ENCODE measurements around the gene CLEC2A.
"Not testable (repeated sequence)": the region's sequence is repeated elsewhere in the genome, so short reads cannot be mapped to it uniquely, and the experiment has no call there.

CLEC2A gene, protein sequence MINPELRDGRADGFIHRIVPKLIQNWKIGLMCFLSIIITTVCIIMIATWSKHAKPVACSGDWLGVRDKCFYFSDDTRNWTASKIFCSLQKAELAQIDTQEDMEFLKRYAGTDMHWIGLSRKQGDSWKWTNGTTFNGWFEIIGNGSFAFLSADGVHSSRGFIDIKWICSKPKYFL

DNA sequence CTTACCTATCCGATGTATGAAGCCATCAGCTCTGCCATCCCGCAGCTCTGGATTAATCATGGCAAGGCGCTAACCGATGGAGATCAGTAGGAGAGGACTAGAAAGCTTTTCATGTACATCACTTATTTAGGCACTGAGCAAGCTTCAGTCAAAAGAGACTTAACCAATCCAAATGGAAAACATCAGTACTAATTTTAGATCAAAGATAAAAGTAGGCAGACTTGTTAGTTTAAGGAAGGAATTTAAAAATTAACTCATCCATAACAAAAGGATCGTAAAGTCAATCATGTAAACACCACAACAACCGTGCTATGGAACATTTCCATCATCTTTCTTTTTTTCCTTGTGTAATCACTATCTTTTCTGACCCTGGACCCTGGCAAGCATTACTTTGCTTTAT lies at the start of gene CLEC2A:
Gene CLEC2A (minus strand): TSS at position 101 of the 400 bp plus-strand sequence. CDS start 41 bp downstream, at position 60.
- no peak for DNase-seq

- no peak for DNase-seq
These were observed 48.0 kb upstream of the CLEC2A start for GRCh38 chr12:9980126-9980525.

GRCh38 chr12:9977916-9978315 lies 45.7 kb upstream of the CLEC2A start:
- no peak for DNase-seq

GRCh38 chr12:9976626-9977025 lies 44.5 kb upstream of the CLEC2A start:
- not testable (repeated sequence) for DNase-seq

- no peak for DNase-seq
These were observed 43.4 kb upstream of the CLEC2A start for GRCh38 chr12:9975614-9976013.

DNA sequence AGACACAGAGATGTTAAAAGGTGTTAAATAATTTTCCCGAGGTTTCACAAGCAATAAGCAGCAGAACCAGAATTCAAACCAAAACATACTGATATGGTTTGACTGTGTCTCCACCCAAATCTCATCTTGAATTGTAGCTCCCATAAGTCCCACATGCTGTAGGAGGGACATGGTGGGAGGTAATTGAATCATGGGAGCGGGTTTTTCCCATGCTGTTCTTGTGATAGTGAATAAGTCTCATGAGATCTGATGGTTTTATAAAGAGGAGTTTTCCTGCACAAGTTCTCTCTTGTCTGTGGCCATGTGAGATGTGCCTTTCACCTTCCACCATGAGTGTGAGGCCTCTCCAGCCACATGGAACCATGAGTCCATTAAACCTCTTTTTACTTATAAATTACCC lies 42.6 kb upstream of the CLEC2A start:
- DNase-seq: not testable (repeated sequence)

GRCh38 chr12:9973949-9974348 lies 41.8 kb upstream of the CLEC2A start:
- no peak for DNase-seq

- no peak for DNase-seq
These were observed 39.0 kb upstream of the CLEC2A start, which contains the start of gene CLEC12A for GRCh38 chr12:9971181-9971580. Gene CLEC12A (plus strand): TSS chr12:9971409. CDS start chr12:9971597, 188 bp downstream.

DNA sequence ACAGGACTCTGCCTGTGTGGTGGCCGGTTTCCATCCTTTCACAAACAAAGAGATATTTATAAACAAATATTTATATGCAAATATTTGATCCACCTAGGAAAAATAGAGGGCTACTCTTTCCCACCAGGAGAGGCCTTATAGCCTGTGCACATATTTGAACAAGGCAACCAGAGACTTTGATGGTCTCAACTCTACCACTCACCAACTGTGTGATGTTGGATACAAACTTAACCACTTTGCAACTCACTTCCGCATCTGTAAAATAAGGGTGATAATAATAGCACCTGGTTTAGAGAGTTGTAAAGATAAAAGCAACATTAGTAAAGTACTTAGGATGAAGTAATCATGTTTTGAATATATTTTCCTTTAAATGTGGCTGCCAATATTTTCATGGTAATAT lies 37.5 kb upstream of the CLEC2A start:
- DNase-seq: peak; percentile 99

GRCh38 chr12:9961901-9962300 lies 29.7 kb upstream of the CLEC2A start:
- no peak for DNase-seq

DNA sequence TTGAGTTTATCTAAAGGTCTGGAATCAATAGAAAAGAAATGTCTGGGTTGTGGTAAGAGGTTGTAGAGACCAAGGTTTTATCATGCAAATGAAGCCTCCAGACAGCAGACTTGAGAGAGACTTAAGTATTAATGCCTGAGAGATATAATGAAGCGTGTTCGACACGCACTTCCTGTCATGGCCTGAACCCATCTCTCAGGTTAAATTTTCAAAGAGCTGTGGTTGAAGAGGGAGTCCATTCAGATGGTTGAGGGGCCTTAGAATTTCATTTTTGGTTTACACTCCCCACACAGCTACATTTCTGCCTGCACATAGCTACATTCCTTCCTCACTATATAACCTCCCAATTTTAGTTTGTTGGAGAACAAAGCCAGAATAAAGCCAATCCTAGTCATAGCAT lies 28.9 kb upstream of the CLEC2A start:
- DNase-seq: no peak

DNA sequence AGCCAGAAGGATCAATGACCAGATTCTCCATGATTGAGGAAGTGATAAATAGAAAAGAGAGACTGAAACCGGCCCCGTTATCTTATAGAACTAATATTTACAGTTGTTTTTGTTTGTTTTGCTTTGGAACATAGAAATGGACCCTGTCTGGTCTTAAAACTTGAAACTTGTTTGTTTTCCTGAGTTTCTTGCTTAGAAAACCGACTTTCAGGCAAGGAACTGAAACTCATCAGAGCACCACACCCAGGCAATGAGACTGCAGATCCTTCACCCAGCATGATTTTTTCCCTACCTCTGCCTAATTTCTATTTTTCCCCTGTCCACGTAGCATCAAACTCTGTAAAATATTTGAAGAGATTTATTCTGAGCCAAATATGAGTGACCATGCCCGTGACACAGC lies 28.4 kb upstream of the CLEC2A start:
- DNase-seq: peak; percentile 27

DNA sequence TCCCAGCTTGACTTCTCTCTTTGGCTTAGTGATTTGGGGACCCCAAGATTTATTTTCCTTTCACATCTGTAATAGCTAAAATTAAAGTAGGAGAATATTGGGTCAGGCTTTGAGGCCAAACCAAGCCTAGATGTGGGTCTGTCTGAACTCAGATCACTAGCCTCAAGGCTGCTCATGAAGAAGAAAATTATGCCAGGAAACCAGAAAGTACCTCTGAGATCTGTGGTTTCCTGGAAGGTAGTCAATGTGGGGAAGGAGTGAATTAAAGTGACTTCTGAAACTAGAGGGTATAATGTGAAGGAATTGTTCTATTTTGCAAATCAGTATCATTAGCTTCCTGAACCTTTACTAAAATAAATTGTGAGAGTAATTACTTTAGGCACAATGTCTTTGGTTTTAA lies 25.7 kb upstream of the CLEC2A start:
- no peak for DNase-seq

DNA sequence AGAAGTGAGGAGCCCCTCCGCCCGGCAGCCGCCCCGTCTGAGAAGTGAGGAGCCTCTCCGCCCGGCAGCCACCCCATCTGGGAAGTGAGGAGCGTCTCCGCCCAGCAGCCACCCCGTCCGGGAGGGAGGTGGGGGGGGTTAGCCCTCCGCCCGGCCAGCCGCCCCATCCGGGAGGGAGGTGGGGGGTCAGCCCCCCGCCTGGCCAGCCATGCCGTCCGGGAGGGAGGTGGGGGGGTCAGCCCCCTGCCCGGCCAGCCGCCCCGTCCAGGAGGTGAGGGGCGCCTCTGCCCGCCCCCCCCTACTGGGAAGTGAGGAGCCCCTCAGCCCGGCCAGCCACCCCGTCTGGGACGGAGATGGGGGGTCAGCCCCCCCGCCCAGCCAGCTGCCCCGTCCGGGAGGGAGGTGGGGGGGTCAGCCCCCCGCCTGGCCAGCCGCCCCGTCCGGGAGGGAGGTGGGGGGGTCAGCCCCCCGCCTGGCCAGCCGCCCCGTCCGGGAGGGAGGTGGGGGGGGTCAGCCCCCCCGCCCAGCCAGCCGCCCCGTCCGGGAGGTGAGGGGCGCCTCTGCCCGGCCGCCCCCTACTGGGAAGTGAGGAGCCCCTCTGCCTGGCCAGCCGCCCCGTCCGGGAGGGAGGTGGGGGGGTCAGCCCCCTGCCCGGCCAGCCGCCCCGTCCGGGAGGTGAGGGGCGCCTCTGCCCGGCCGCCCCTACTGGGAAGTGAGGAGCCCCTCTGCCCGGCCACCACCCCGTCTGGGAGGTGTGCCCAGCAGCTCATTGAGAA lies 21.0 kb upstream of the CLEC2A start:
- DNase-seq: not testable (repeated sequence)

DNA sequence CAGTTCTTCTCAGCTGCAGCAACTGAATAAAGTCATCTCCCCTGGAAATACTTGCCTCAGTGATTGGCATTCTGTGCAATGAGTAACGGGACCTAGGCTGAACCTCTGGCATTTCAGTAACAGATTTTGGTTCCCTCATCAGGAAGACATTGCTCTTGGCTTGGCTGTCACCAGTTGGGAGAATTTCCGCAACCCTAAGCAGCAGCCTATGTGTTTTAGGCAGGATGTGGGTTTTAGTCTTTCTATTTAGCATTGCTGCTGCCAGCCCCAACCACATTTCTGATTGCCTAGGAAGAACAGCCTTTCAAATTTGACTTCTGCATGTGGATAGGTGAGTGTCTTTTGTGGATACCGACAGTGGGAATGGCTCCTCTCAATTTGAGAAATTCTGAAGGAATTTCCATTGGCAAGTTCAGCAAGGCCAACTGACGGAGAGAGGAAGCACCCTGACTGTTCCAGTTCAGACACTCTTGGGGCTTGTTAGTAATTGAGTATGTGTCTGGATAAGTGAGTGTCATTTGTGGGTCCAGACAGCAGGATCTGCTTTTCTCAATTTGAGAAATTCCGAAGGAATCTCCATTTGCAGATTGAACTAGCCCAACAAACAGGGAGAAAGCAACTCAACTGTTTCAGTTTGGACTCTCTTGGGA lies 19.0 kb upstream of the CLEC2A start:
- no peak for DNase-seq

GRCh38 chr12:9948606-9949296 lies 16.6 kb upstream of the CLEC2A start:
- DNase-seq: no peak

DNA sequence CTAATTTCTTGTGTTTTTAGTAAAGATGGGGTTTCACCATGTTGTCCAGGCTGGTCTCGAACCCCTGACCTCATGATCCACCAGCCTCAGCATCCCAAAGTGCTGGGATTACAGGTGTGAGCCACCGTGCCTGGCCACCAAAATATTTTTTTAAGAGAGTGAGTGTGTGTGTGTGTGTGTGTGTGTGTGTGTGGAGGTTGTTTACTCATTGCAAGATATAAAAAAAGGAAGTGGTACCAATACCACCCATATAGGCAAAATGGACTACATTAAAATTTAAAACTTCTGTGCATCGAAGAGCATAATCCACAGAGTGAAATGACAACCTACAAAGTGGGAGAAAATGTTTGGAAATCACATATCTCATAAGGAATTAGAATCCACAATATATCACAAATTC lies 15.5 kb upstream of the CLEC2A start:
- no peak for DNase-seq

- DNase-seq: peak; percentile 34
These were observed 12.2 kb upstream of the CLEC2A start for GRCh38 chr12:9944391-9944790.

GRCh38 chr12:9943240-9943639 lies 11.1 kb upstream of the CLEC2A start:
- peak; percentile 97 for DNase-seq

GRCh38 chr12:9941838-9942237 lies 9.7 kb upstream of the CLEC2A start:
- peak; percentile 40 for DNase-seq

- peak; percentile 73 for DNase-seq
These were observed 8.2 kb upstream of the CLEC2A start for GRCh38 chr12:9940375-9940774.

- no peak for DNase-seq
These were observed 4.4 kb upstream of the CLEC2A start for GRCh38 chr12:9936591-9936990.

DNA sequence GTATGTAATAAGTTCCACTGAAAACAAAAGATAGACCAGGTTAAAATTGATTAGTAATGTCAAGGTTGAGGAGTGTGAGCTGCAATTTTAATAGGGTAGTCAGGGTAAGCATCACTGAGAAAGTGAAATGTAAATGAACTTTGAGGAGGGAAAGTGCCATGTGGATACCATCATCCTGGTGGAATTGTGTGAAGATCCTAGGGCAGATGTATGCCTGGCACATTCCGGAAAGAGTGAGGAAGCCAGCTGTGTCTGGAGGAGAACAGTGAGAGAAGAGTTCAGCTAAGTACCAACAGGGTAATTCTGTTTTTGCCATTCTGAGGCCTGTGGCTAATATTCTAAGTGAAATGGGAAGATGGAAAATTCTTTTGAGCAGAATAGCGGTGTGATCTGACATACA lies 2.9 kb upstream of the CLEC2A start:
- DNase-seq: no peak
